Measurements from ENCODE around the gene RPL4. TPM values are rescaled to one million over a fixed set of nuclear protein-coding genes. Genes with fewer than 3 reads are reported as not detected.

The RPL4 gene
- total and polyA plus RNA-seq, 2 donors (not counting 1 experiment from before 2014, with no cell fraction given): 2,546 to 2,691 TPM

GRCh38 chr15:66488525-66488924 lies 16.1 kb downstream of the RPL4 start:
- no peaks in the 10 kb centered on the region for H4K20me1 ChIP-seq (ENCODE audit: control insufficient read depth, insufficient read depth, low read length, poor library complexity, severe bottlenecking)
- no peak overlapping the region for H2AFZ ChIP-seq (ENCODE audit: insufficient read depth, low read depth, low read length, poor library complexity, severe bottlenecking)
- Mint-ChIP-seq H3K27ac (no peak overlapping the region), H3K27me3 (no peaks in the 10 kb centered on the region), H3K4me3 (no peak overlapping the region), H3K9me3 (ENCODE audit: insufficient read depth) (no peaks in the 10 kb centered on the region), H3K4me1 (no peaks in the 10 kb centered on the region)
- TF ChIP-seq EZH2 (IDR thresholded peaks at IDR 0.05; ENCODE audit: borderline replicate concordance, insufficient read depth, low read depth, low read length, poor library complexity, severe bottlenecking) (no peak), CTCF (IDR thresholded peaks at IDR 0.05) (no peak)
- no peak overlapping the region for H3K27ac ChIP-seq (ENCODE audit: low read length in 2 of 2)
- POLR2A ChIA-PET: no interaction called here
- DNase-seq: no peak
- no peaks in the 10 kb centered on the region for H3K79me2 ChIP-seq (ENCODE audit: control insufficient read depth, insufficient read depth, low read length)
- no peak overlapping the region for H3K9ac ChIP-seq (ENCODE audit: low read length)
- no peaks in the 10 kb centered on the region for H3K27me3 ChIP-seq (replicated peaks in 1 of 4; ENCODE audit: control extremely low read depth in 1 of 4, control insufficient read depth in 3 of 4, insufficient read depth in 4 of 4, low read length in 3 of 4)
- CTCF ChIA-PET: no interaction called here
- H3K4me3 ChIP-seq (ENCODE audit: control extremely low read depth in 1 of 5, extremely low read depth in 1 of 5, insufficient read depth in 1 of 5, low read depth in 2 of 5, low read length in 4 of 5): no peak overlapping the region
- H3K4me2 ChIP-seq (replicated peaks; ENCODE audit: low read depth, low read length, poor library complexity, severe bottlenecking): no peak overlapping the region
- no peak for ATAC-seq (ENCODE audit: low read depth)
- H3K9me3 ChIP-seq (ENCODE audit: control extremely low read depth in 1 of 3, control insufficient read depth in 2 of 3, insufficient read depth in 1 of 3, low read length in 2 of 3): no peaks in the 10 kb centered on the region
- 98% methylated on average over 5 of the region's 5 CpGs for WGBS (ENCODE audit: insufficient coverage)
- H3K4me1 ChIP-seq (ENCODE audit: control insufficient read depth in 2 of 2, insufficient read depth in 2 of 2, low read length in 2 of 2): no peaks in the 10 kb centered on the region
- intact Hi-C loops (cut with micrococcal nuclease): no loop called here
- H3K36me3 ChIP-seq (replicated peaks in 1 of 2; ENCODE audit: control extremely low read depth in 1 of 2, control insufficient read depth in 1 of 2, extremely low read depth in 1 of 2, insufficient read depth in 2 of 2, low read length in 1 of 2): peaks cover 29 to 85% of the 10 kb centered on the region in 2 experiments

- no peaks in the 10 kb centered on the region for H3K9me3 ChIP-seq (ENCODE audit: control extremely low read depth in 1 of 3, control insufficient read depth in 2 of 3, insufficient read depth in 1 of 3, low read length in 2 of 3)
- H3K4me1 ChIP-seq (ENCODE audit: control insufficient read depth in 2 of 2, insufficient read depth in 2 of 2, low read length in 2 of 2): no peaks in the 10 kb centered on the region
- Mint-ChIP-seq H3K9me3 (ENCODE audit: insufficient read depth) (no peaks in the 10 kb centered on the region), H3K27ac (no peak overlapping the region), H3K4me1 (no peaks in the 10 kb centered on the region), H3K27me3 (no peaks in the 10 kb centered on the region), H3K4me3 (no peak overlapping the region)
- no peak overlapping the region for H3K4me2 ChIP-seq (replicated peaks; ENCODE audit: low read depth, low read length, poor library complexity, severe bottlenecking)
- intact Hi-C loops (cut with micrococcal nuclease): no loop called here
- POLR2A ChIA-PET: no interaction called here
- CTCF ChIA-PET: no interaction called here
- peaks cover 23 to 81% of the 10 kb centered on the region in 2 experiments for H3K36me3 ChIP-seq (replicated peaks in 1 of 2; ENCODE audit: control extremely low read depth in 1 of 2, control insufficient read depth in 1 of 2, extremely low read depth in 1 of 2, insufficient read depth in 2 of 2, low read length in 1 of 2)
- no peaks in the 10 kb centered on the region for H4K20me1 ChIP-seq (ENCODE audit: control insufficient read depth, insufficient read depth, low read length, poor library complexity, severe bottlenecking)
- H3K4me3 ChIP-seq (ENCODE audit: control extremely low read depth in 1 of 5, extremely low read depth in 1 of 5, insufficient read depth in 1 of 5, low read depth in 2 of 5, low read length in 4 of 5): no peak overlapping the region
- no peak overlapping the region for H2AFZ ChIP-seq (ENCODE audit: insufficient read depth, low read depth, low read length, poor library complexity, severe bottlenecking)
- ATAC-seq (ENCODE audit: low read depth): no peak
- no peak overlapping the region for H3K9ac ChIP-seq (ENCODE audit: low read length)
- TF ChIP-seq EZH2 (IDR thresholded peaks at IDR 0.05; ENCODE audit: borderline replicate concordance, insufficient read depth, low read depth, low read length, poor library complexity, severe bottlenecking): no peak
- no peak for TF ChIP-seq CTCF (IDR thresholded peaks at IDR 0.05)
- WGBS (ENCODE audit: insufficient coverage): 100% methylated on average over 1 of the region's 3 CpGs
- DNase-seq: no peak
- H3K79me2 ChIP-seq (ENCODE audit: control insufficient read depth, insufficient read depth, low read length): no peaks in the 10 kb centered on the region
- H3K27ac ChIP-seq (ENCODE audit: low read length in 2 of 2): no peak overlapping the region
- no peaks in the 10 kb centered on the region for H3K27me3 ChIP-seq (replicated peaks in 1 of 4; ENCODE audit: control extremely low read depth in 1 of 4, control insufficient read depth in 3 of 4, insufficient read depth in 4 of 4, low read length in 3 of 4)
These were observed 17.8 kb downstream of the RPL4 start for GRCh38 chr15:66486887-66487286.

Measured in B cell (primary cell).